H9 (cell line): Measurements from ENCODE around the gene DENND1A. TPM values are rescaled to one million over a fixed set of nuclear protein-coding genes. Genes with fewer than 3 reads are reported as not detected.
A peak's percentile ranks its signal among the peaks of the same experiment; 100 is the strongest.

Source experiments
- DNase-seq: peaks from one replicate; pipeline ENCODE4 v3.0.0-alpha.2; 2017
- H2AFZ ChIP-seq: one replicate; pipeline ENCODE4 v1.6.1; 2013; ENCODE audit warnings: mild to moderate bottlenecking, low read length, control low read depth, moderate library complexity
- H2AK5ac ChIP-seq: 2 replicates; pipeline ENCODE4 v1.6.1; 2013; ENCODE audit warnings: low read length, control low read depth, mixed read lengths; ENCODE audit not compliant: insufficient read length
- H2BK120ac ChIP-seq: one replicate; pipeline ENCODE4 v1.6.1; 2013; ENCODE audit warnings: low read depth, mild to moderate bottlenecking, low read length, control low read depth, inconsistent platforms; ENCODE audit not compliant: poor library complexity, severe bottlenecking
- H2BK12ac ChIP-seq: 2 replicates; pipeline ENCODE4 v1.6.1; 2013; ENCODE audit warnings: low read length, control low read depth, mixed read lengths, low read depth; ENCODE audit not compliant: insufficient read length
- H2BK15ac ChIP-seq: 2 replicates; pipeline ENCODE4 v1.6.1; 2013; ENCODE audit warnings: low read depth, low read length, control low read depth
- H2BK20ac ChIP-seq: one replicate; pipeline ENCODE4 v1.6.1; 2013; ENCODE audit warnings: low read depth, mild to moderate bottlenecking, low read length, control low read depth, inconsistent platforms; ENCODE audit not compliant: poor library complexity, severe bottlenecking
- H2BK5ac ChIP-seq: 2 replicates; pipeline ENCODE4 v1.6.1; 2013; ENCODE audit warnings: low read length, control low read depth, mixed read lengths; ENCODE audit not compliant: insufficient read length
- H3K14ac ChIP-seq: 2 replicates; pipeline ENCODE4 v1.6.1; 2013; ENCODE audit warnings: low read length, control low read depth; ENCODE audit not compliant: insufficient read depth
- H3K18ac ChIP-seq: 2 replicates; pipeline ENCODE4 v1.6.1; 2013; ENCODE audit warnings: low read depth, mild to moderate bottlenecking, mixed read lengths, low read length, control low read depth; ENCODE audit not compliant: insufficient read length
- H3K23ac ChIP-seq: 2 replicates; pipeline ENCODE4 v1.6.1; 2013; ENCODE audit warnings: low read length, control low read depth, mixed read lengths, low read depth; ENCODE audit not compliant: insufficient read length
- H3K23me2 ChIP-seq: 2 replicates; pipeline ENCODE4 v1.6.1; 2013; ENCODE audit warnings: low read depth, mild to moderate bottlenecking, mixed read lengths, low read length, control low read depth; ENCODE audit not compliant: insufficient read length, poor library complexity, severe bottlenecking
- H3K27ac ChIP-seq: 2 replicates; pipeline ENCODE4 v1.5.1; 2013; ENCODE audit warnings: low read length, control low read depth, mixed read lengths, low read depth; ENCODE audit not compliant: insufficient read length
- H3K27me3 ChIP-seq: 2 replicates; pipeline ENCODE4 v1.6.1; 2013; ENCODE audit warnings: low read length, control low read depth, inconsistent platforms; ENCODE audit not compliant: insufficient read depth
- H3K4ac ChIP-seq: 2 replicates; pipeline ENCODE4 v1.6.1; 2013; ENCODE audit warnings: low read depth, mild to moderate bottlenecking, control low read depth, inconsistent platforms, low read length, moderate library complexity
- H3K4me1 ChIP-seq: 2 replicates; pipeline ENCODE4 v1.6.1; 2013; ENCODE audit warnings: low read length, control low read depth, inconsistent platforms; ENCODE audit not compliant: insufficient read depth
- H3K4me2 ChIP-seq: 2 replicates; pipeline ENCODE4 v1.6.1; 2013; ENCODE audit warnings: low read length, control low read depth, mixed read lengths; ENCODE audit not compliant: insufficient read length, insufficient read depth
- H3K56ac ChIP-seq: 2 replicates; pipeline ENCODE4 v1.6.1; 2013; ENCODE audit warnings: low read depth, mild to moderate bottlenecking, mixed read lengths, low read length, control low read depth; ENCODE audit not compliant: insufficient read length
- H3K79me1 ChIP-seq: 2 replicates; pipeline ENCODE4 v1.6.1; 2013; ENCODE audit warnings: low read depth, mild to moderate bottlenecking, moderate library complexity, low read length, control low read depth, inconsistent platforms; ENCODE audit not compliant: insufficient read depth, poor library complexity, severe bottlenecking
- H3K79me2 ChIP-seq: 2 replicates; pipeline ENCODE4 v1.6.1; 2013; ENCODE audit warnings: low read length, control low read depth, inconsistent platforms; ENCODE audit not compliant: insufficient read depth
- H3K9ac ChIP-seq: 2 replicates; pipeline ENCODE4 v1.6.1; 2013; ENCODE audit warnings: low read length, control low read depth, mixed read lengths; ENCODE audit not compliant: insufficient read length; ENCODE audit errors: extremely low read depth
- H3K9me3 ChIP-seq: one replicate; pipeline ENCODE4 v1.6.1; 2013; ENCODE audit warnings: low read depth, low read length, inconsistent platforms; ENCODE audit not compliant: control insufficient read depth
- H3T11ph ChIP-seq: one replicate; pipeline ENCODE4 v1.6.1; 2013; ENCODE audit warnings: mild to moderate bottlenecking, low read length, control low read depth, inconsistent platforms
- H4K20me1 ChIP-seq: one replicate; pipeline ENCODE4 v1.6.1; 2013; ENCODE audit not compliant: control insufficient read depth, insufficient read length, insufficient read depth
- H4K5ac ChIP-seq: 2 replicates; pipeline ENCODE4 v1.6.1; 2013; ENCODE audit warnings: low read depth, mild to moderate bottlenecking, mixed read lengths, low read length, control low read depth; ENCODE audit not compliant: insufficient read length
- H4K8ac ChIP-seq: replicated peaks from 2 replicates; pipeline ENCODE4 v1.6.1; 2013; ENCODE audit warnings: low read length, control low read depth, mixed read lengths, low read depth; ENCODE audit not compliant: insufficient read length
- H4K91ac ChIP-seq: 2 replicates; pipeline ENCODE4 v1.6.1; 2013; ENCODE audit warnings: low read depth, mild to moderate bottlenecking, moderate library complexity, mixed read lengths, low read length, control low read depth; ENCODE audit not compliant: insufficient read length
- H3K27ac Mint-ChIP-seq, 3 experiments: 2 replicates in 2 of 3; 3 replicates in 1 of 3; pipeline ENCODE4 v1.8.0; 2020 to 2021; ENCODE audit warnings: mixed read lengths in 3 of 3, mild to moderate bottlenecking in 1 of 3, moderate library complexity in 1 of 3
- H3K27me3 Mint-ChIP-seq: 2 replicates; pipeline ENCODE4 v1.8.0; 2021; ENCODE audit warnings: low read depth, mild to moderate bottlenecking, moderate library complexity, mixed read lengths
- H3K36me3 Mint-ChIP-seq, 3 experiments: 2 replicates in 2 of 3; 3 replicates in 1 of 3; pipeline ENCODE4 v1.8.0; 2020 to 2021; ENCODE audit warnings: low read depth in 3 of 3, mixed read lengths in 3 of 3; ENCODE audit not compliant: insufficient read depth in 1 of 3
- H3K4me1 Mint-ChIP-seq, 2 experiments: 2 replicates each; pipeline ENCODE4 v1.8.0; 2020; ENCODE audit warnings: mixed read lengths in 2 of 2
- H3K4me3 Mint-ChIP-seq, 2 experiments: 2 replicates in 1 of 2; 3 replicates in 1 of 2; pipeline ENCODE4 v1.8.0; 2020 to 2021; ENCODE audit warnings: mild to moderate bottlenecking in 2 of 2, mixed read lengths in 2 of 2, moderate library complexity in 1 of 2
- H3K9me3 Mint-ChIP-seq, 2 experiments: 2 replicates in 1 of 2; 3 replicates in 1 of 2; pipeline ENCODE4 v1.8.0; 2020; ENCODE audit warnings: mild to moderate bottlenecking in 2 of 2, mixed read lengths in 2 of 2, moderate library complexity in 1 of 2
- WGBS: extraction: QIAGEN DNeasy Blood & Tissue Kit; methylation state at CpG from one replicate; pipeline ENCODE4 v1.1.7; 2013; ENCODE audit warnings: missing lambda C conversion rate, low lambda C conversion rate, mixed read lengths; ENCODE audit not compliant: insufficient read length; ENCODE audit errors: extremely low coverage; 5-methylcytosine and 5-hydroxymethylcytosine counted together
- total RNA-seq: library from RNA; stranded (reverse); gene quantifications from 2 replicates; pipeline ENCODE4 v1.2.1, GENCODE V29; 2021
- TF ChIP-seq, protein P1 (sequence below): fragments of 200-600 bp; sonication (generic); conservative IDR thresholded peaks from 3 replicates; pipeline ENCODE4 v1.8.0; 2021; ENCODE audit warnings: antibody characterized with exemption, mild to moderate bottlenecking

Gene DENND1A
- total RNA-seq, 1 experiment from 2014 or later: 20.4 TPM

DNA sequence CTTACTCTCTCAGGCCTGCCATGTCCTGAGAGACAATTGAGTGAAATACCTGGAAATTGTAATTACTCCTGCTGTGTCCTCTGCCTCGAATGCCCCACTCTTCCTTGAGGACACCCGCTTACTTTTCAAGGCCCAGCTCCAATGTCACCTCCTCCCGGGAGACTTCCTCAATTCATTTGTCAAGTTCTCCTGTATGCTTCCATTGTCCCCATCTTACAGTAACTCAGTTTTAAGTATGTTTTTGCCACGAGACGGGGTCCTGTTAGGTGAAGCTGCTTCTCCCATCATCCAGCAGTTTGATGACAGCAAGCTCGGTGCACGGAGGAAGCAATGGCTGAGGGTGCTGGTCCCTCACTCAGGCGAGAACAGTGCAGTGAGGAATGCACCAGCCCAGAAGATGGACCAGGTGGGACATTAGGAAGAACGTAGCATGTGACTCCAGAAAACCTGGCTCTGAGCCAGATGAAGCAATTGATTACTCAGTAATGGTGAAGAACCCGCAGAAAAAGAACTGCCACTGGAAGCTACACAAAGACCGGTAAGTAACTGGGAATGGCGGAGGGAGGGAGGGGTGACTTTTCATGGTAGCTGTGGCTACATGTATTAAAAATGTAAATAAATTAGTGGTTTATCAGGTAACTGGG lies 274.8 kb downstream of the DENND1A start:
- H3K56ac ChIP-seq: no peak overlapping the region
- no peak overlapping the region for H3K23ac ChIP-seq
- no peak overlapping the region for H2BK20ac ChIP-seq
- H3K14ac ChIP-seq: no peak overlapping the region
- 0 out of 2 replicates have a peak, but pooled peaks cover 2% of the 10 kb centered on the region for H3K4me1 ChIP-seq
- no peak overlapping the region for H3K4ac ChIP-seq
- no peak overlapping the region for H4K5ac ChIP-seq
- no peak overlapping the region for H3K4me2 ChIP-seq
- Mint-ChIP-seq H3K4me1 (peaks cover 18 to 28% of the 10 kb centered on the region in 2 experiments), H3K9me3 (no peaks in the 10 kb centered on the region), H3K27ac (peak overlapping the region in 1 of 3 experiments; percentile 74; a peak in 1 of 7 replicates), H3K36me3 (peaks cover 2 to 8% (median 8%) of the 10 kb centered on the region in 3 experiments; a peak in 4 of 7 replicates), H3K4me3 (no peak overlapping the region), H3K27me3 (no peaks in the 10 kb centered on the region)
- TF ChIP-seq, protein P1, sequence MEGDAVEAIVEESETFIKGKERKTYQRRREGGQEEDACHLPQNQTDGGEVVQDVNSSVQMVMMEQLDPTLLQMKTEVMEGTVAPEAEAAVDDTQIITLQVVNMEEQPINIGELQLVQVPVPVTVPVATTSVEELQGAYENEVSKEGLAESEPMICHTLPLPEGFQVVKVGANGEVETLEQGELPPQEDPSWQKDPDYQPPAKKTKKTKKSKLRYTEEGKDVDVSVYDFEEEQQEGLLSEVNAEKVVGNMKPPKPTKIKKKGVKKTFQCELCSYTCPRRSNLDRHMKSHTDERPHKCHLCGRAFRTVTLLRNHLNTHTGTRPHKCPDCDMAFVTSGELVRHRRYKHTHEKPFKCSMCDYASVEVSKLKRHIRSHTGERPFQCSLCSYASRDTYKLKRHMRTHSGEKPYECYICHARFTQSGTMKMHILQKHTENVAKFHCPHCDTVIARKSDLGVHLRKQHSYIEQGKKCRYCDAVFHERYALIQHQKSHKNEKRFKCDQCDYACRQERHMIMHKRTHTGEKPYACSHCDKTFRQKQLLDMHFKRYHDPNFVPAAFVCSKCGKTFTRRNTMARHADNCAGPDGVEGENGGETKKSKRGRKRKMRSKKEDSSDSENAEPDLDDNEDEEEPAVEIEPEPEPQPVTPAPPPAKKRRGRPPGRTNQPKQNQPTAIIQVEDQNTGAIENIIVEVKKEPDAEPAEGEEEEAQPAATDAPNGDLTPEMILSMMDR: no peak
- H3T11ph ChIP-seq: no peak overlapping the region
- H2BK15ac ChIP-seq: no peak overlapping the region
- H2BK12ac ChIP-seq: no peak overlapping the region
- H3K23me2 ChIP-seq: no peaks in the 10 kb centered on the region
- no peaks in the 10 kb centered on the region for H3K27me3 ChIP-seq
- no peaks in the 10 kb centered on the region for H3K79me2 ChIP-seq
- no peak overlapping the region for H2BK120ac ChIP-seq
- no peaks in the 10 kb centered on the region for H3K79me1 ChIP-seq
- H2AFZ ChIP-seq: no peak overlapping the region
- no peak overlapping the region for H2AK5ac ChIP-seq
- no peak overlapping the region for H2BK5ac ChIP-seq
- H4K8ac ChIP-seq: no peak overlapping the region
- H3K18ac ChIP-seq: no peak overlapping the region
- no peak overlapping the region for H3K9ac ChIP-seq
- no CpG with 5 or more reads among the region's 12 CpGs for WGBS
- no peak overlapping the region for H4K91ac ChIP-seq
- H3K9me3 ChIP-seq: no peaks in the 10 kb centered on the region
- no peak overlapping the region for H3K27ac ChIP-seq
- peaks cover 2% of the 10 kb centered on the region for H4K20me1 ChIP-seq
- no peak for DNase-seq
